GM10266 (cell line): ENCODE measurements around the gene LMBRD2.
"Not testable (repeated sequence)": the region's sequence is repeated elsewhere in the genome, so short reads cannot be mapped to it uniquely, and the experiment has no call there.

Source experiments
- DNase-seq: peaks from one replicate; pipeline ENCODE4 v3.0.0; 2012; ENCODE audit errors: extremely low spot score
- CTCF ChIP-seq: IDR thresholded peaks from 2 replicates; pipeline ENCODE4 v1.5.1; 2012; ENCODE audit warnings: mild to moderate bottlenecking, low read depth; ENCODE audit not compliant: control insufficient read depth, insufficient read depth; ENCODE audit errors: missing control alignments

The LMBRD2 gene

GRCh38 chr5:36136581-36136980 lies 15.1 kb downstream of the LMBRD2 start:
- TF ChIP-seq CTCF: no peak
- DNase-seq: no peak

DNA sequence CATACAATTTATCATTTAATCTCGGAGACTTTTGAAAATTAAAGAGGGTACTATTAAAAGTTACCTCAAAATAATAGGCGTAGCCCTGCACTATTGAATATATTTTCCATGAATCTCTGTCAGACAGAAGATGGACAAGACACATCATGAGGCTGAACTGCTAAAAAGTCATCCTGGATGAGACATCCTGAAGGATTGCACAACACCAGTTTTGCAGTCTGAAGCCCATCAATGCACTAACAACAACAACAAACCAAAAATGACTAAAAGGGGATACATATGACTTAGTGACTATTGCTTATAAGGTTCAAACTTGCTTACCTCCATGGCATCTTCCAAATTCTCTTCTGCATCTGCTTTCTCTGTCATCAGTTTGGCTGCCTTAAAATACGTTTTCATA lies 15.7 kb downstream of the LMBRD2 start:
- DNase-seq: no peak

GRCh38 chr5:36133009-36133408 lies 18.7 kb downstream of the LMBRD2 start:
- not testable (repeated sequence) for DNase-seq

More for the DNA sequence above, 15.7 kb downstream of the LMBRD2 start:
- TF ChIP-seq CTCF: no peak

- not testable (repeated sequence) for DNase-seq
These were observed 22.0 kb downstream of the LMBRD2 start for GRCh38 chr5:36129666-36130065.

DNA sequence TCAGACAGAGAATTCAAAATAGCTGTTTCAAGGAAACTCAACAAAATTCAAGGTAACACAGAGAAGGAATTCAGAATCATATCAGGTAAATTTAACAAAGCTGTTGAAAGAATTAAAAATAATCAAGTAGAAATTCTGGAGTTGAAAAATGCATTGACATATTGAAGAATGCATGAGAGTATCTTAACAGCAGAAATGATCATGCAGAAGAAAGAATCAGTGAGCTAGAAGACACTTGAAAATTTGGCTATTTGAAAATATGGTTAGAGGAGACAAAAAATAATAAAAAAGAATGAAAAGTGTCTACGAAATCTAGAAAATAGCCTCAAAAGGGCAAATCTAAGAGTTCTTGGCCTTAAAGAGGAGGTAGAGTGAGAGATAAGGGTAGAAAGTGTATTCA lies 22.9 kb downstream of the LMBRD2 start:
- TF ChIP-seq CTCF: no peak
- DNase-seq: no peak

DNA sequence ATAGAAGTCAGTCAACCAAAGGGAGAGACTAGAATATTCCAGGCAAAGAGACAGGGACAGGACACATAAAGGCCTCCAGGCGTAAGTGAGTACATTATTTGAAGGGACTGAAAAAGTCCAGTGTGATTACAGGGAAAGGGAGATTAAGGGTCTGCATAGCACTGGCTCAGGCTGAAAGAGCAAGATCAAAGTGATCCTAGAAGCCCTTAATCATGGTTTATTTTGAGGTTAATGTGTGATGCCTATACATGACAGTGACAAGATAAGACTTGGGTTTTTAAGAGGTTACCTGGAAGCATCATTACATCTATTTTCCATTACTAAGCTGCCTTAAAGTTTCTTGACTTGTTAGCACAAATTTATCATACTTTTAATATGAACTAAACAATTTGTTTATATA lies 25.8 kb downstream of the LMBRD2 start:
- DNase-seq: no peak
- no peak for TF ChIP-seq CTCF

DNA sequence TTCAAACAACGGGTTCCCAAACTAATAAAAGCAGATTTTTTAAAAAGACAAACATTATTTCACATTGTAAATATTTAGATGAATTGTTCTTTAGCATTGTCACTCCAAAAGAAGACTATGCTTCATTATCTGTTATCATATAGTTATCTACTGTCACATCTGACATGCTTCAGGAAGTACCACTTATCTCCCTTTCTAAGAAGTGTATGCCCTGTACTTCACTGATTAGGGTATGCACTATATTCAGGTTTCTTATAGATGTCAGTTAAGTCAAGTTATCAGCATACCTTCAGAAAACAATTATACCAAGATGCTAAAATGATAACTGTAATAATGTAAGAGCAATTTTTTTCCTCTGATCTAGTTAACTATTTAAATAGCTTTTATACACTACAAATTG lies 40.4 kb downstream of the LMBRD2 start:
- no peak for TF ChIP-seq CTCF
- no peak for DNase-seq

DNA sequence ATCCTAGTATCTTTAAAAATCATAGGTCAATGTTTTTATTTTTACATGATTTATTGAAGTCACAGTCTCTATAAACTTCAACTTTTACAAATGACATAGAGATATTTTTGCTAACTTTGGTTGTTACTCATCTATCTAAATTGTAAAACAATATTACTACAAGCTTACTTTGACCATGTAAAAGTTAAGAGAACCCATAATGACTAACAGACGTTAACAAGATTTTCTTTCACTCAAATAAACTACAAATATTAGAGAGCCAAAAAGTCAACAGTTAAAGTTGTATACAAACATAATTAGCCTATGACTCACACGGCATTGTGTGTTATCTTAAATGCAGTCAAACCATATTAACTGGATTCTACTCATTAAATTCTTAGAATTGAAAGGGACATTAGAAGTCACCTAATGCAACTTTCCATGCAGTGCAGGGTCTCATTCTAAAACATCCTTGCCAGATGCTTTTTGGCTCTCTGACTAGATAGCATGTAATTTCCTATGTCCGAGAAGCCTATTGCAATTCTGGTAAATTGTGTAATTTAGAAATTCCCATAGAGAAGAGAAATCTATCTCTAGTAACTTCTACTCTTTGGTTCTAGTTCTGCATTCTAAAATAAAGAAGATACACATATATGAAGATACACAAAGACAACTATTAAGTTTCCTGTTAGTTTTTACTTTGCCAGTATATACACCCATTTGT lies 42.8 kb downstream of the LMBRD2 start:
- no peak for TF ChIP-seq CTCF
- no peak for DNase-seq

GRCh38 chr5:36105819-36106218 lies 45.9 kb downstream of the LMBRD2 start:
- no peak for DNase-seq
- no peak for TF ChIP-seq CTCF
